Right lung (tissue), 5 donors: ENCODE results near the gene KIF21B. TPM values are rescaled to one million over a fixed set of nuclear protein-coding genes. Genes with fewer than 3 reads are reported as not detected.
"Not testable (repeated sequence)": the region's sequence is repeated elsewhere in the genome, so short reads cannot be mapped to it uniquely, and the experiment has no call there.

Experiments
- DNase-seq, 2 donors: peaks; one replicate each; pipeline ENCODE4 v3.0.0-alpha.2; 2013
- polyA plus RNA-seq, 5 donors: library from polyadenylated mRNA; unstranded; fragments of 120-200 nt; gene quantifications; one replicate each; pipeline versions ENCODE4 v1.2.1 to v1.2.3, GENCODE V29; 2013; ENCODE audit warnings: inconsistent platforms in 1 of 5, low replicate concordance in 1 of 5; ENCODE audit not compliant: insufficient read length in 5 of 5, insufficient read depth in 1 of 5

Gene KIF21B
- polyA plus RNA-seq, 5 donors: 6.8 to 13.8 (median 9.8) TPM

DNA sequence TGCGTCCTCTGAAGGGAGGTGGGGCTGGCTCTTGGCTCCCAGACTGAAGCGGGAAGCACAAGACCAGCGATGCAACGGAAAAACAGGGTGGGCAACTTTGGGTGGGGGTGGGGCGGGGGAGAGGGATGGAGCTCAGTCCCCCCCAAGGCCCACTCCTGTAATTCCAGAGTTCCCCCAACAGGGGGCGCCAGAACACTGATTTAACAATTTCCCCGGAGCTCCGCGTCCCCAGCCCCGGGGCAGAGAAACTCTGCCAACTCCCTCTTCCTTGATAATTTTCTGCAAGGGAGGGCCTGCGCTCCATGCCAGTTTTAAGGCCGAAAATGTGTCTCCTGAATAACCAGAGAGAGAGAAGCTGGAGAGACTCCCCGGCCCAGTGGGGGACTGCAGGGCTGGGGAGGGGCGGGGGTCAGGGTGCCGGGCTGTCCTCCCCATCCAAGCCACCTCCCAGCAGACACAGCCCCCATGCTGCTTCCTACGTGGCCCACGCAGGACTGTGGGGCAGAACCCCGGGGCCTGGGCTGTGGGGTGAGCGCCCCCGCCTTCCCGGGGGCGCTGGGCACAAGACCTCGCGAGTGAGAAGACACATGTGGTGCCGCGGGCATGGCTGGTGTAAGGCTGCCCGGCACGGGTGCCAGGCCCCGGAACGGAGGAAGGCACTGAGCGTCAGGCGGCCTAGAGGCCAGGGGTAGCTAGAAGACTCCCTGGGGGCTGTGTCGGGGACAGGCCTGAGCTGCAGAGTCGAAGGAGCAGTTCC, 51.4 kb downstream of the KIF21B start:
- DNase-seq: peak; percentile 78 to 84

GRCh38 chr1:200971428-200971903, 52.0 kb downstream of the KIF21B start:
- DNase-seq: no peak

- DNase-seq: no peak
Measured at GRCh38 chr1:200970771-200971427, 52.6 kb downstream of the KIF21B start.

GRCh38 chr1:200969726-200970561, 53.6 kb downstream of the KIF21B start:
- DNase-seq: no peak

- no peak for DNase-seq
Measured at GRCh38 chr1:200968469-200969410, 54.8 kb downstream of the KIF21B start.

- no peak for DNase-seq
Measured at GRCh38 chr1:200967693-200968468, 55.6 kb downstream of the KIF21B start.

GRCh38 chr1:200966934-200967333, 56.6 kb downstream of the KIF21B start:
- DNase-seq: no peak

DNA sequence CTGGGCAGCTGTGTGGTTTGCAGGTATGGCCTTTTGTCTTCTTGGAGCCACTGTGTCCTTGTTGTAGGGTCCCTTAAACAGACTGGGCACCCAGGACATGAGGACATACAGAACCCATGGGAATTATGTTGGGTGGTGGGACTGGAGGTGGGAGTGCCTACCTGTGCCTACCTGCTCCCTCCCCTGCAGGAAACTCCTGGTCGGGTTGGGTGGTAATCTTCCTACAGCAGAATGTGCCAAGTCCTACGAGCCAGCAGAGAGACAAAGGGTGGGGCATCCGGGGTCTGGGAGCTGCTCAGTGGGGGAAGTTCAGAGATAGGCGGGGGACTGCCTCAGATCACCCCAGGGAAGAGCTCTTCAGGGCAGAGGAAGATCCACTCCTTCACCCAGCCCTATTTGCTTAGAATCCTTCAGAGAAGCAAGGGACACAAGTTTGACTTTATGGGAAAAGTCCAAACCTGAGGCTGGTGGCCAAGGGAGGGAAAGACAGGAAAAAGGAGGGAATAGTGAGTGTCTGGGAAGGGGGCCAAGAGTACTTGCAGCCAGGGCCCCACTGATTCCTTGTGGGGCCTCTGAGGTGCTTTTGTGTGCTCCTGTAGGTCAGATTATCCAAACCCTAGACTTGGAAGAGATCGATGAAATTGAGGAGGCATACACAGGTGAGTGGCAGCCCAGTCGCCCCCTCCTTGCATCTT, 58.3 kb downstream of the KIF21B start:
- DNase-seq: no peak

- not testable (repeated sequence) for DNase-seq
Measured at GRCh38 chr1:200963888-200964287, 59.6 kb downstream of the KIF21B start.

GRCh38 chr1:200963076-200963475, 60.4 kb downstream of the KIF21B start:
- DNase-seq: no peak

DNA sequence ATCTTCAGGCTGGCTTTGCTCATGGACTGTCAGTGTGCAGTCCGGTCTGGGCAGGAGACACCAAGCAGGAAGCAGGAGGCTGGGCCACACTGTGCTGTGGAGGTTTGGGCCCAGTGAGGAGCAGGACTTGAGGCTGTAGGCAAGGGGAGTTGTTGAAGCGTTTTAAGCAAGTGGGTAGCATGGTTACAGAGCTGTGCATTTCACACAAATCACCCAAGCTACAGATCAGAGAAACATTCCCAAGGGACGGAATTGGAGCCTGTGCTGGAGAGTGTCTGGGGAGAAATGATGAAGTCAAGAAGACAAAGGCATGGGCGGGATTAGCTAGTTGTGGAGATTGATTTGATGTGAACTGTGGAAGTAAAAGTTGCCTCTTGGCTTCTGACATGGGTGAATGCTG, 60.9 kb downstream of the KIF21B start:
- no peak for DNase-seq

DNA sequence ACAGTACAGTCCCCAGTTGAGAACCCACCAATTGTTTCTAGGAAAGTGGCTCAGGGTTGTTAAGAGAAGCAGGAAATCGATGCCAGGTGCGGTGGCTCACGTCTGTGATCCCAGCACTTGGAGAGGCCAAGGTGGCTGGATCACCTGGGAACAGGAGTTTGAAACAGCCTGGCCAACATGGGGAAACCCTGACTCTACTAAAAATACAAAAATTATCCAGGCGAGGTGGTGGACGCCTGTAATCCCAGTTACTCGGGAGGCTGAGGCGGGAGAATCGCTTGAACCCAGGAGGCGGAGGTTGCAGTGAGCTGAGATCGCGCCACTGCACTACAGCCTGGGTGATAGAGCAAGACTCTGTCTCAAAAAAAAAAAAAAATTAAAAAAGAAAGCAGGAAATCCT, 61.4 kb downstream of the KIF21B start:
- not testable (repeated sequence) for DNase-seq

GRCh38 chr1:200960948-200961340, 62.6 kb downstream of the KIF21B start:
- DNase-seq: no peak

DNA sequence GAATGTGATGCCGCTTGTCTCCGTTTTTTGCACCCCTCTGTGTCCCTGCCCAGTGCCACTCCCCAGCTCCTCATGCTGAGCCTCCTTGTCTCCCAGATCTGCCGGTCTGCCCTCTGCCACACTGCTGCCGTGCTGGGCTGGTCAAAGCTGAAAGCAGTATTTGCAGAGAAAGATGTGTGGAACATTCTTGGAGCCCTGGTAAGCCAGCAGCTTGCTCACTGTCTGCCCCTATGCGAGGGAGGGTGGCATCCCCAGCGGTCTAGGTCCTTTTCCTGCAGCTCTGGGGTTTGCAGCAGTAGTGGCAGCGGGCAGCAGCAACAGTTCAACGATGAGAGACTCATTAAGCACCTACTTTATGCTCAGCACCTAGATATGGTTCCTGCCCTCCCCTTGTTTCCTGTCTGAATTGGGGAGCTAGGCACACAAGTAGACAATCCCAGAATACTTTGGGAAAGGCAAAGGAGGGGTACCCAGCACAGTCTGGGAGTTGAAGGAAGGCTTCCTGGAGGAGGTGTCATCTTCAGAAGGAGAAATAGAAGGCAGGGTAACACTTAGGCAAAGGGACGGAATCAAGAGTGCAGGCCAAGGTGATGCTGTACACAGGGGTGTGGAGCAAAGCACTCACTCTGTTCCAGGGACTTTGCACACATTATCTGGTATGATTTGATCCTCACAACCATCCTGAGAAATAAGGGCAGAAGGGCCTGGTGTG, 63.1 kb downstream of the KIF21B start:
- no peak for DNase-seq

DNA sequence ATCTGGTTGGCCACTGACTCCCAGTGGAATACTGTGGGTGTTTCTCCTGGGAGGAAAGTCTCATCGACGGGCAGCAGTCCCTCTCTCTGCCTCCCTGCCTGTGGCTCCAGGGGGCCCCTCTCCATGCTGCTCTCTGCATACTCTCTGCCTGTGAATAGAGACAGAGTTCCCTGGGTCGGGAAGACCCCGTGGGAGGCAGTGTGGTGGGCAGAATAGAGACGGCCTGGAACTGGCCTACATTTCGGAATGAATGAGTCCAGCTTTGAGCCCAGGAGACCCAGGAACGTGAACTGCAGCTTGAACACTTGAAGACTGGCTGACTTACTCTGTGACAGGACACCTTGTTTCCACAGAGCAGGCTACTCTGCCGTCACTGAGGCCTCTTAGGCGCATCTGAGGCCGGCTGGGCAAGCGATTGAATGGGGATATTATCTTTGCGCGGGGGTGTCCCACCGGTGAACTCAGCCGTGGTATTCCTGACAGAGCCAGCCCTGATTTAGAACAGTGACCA, 64.0 kb downstream of the KIF21B start:
- DNase-seq: no peak

- no peak for DNase-seq
Measured at GRCh38 chr1:200958597-200958996, 64.9 kb downstream of the KIF21B start.

- DNase-seq: no peak
Measured at GRCh38 chr1:200954434-200954833, 69.1 kb downstream of the KIF21B start.

DNA sequence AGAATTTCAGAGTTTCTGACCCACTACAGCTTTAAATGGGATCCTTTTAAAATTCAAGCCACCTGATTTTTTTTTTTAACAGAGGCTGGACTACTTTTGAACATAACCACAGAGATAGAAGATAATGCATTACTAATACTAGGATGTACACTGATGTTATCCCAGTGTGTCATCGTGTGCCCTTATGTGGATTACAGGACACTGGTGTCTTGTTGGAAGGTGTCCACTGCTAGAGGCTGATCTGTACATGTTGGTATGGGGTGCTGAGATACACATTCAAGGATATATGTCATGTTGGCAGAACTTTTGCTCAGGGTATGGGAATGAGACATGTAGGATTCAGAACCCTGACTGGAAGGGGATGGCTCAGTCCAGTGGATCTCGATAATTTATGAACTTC, 72.5 kb downstream of the KIF21B start:
- DNase-seq: no peak

DNA sequence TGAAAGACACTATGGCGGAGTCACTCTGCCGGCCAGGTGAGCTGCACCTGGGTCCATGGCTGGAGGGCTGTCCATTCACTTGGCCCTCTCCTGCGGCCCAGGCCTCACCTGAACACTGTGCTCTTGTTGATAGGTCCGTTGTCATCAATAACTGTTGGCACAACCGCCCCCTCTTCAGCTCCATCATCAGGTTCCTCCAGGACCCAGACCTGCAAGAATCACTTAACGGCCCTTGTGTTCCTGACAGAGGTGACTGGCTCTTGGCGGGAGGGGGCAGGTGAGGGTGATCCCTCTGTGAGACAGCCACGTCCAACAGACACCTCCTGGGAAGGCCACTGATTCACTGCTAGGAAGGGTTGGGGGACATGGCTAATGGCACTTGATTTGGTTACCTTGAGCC, 73.9 kb downstream of the KIF21B start:
- no peak for DNase-seq
